H1 (cell line): ENCODE measurements around the gene SDHAF4.

ENCODE experiments used
- ATF3 ChIP-seq: IDR thresholded peaks from 2 replicates; pipeline ENCODE4 v1.6.1; 2011; ENCODE audit warnings: low read depth, mild to moderate bottlenecking, low read length; ENCODE audit not compliant: insufficient read depth
- CTCF ChIP-seq, 3 experiments: IDR thresholded peaks; 1 replicate in 2 of 3; 2 replicates in 1 of 3; pipeline versions ENCODE4 v1.5.1 to v1.6.1; 2011; ENCODE audit warnings: low read length in 3 of 3, mild to moderate bottlenecking in 3 of 3, inconsistent platforms in 2 of 3, low read depth in 1 of 3, moderate library complexity in 1 of 3; ENCODE audit not compliant: insufficient read depth in 1 of 3; ENCODE audit errors: control extremely low read depth in 1 of 3
- GABPA ChIP-seq: IDR thresholded peaks from 2 replicates; pipeline ENCODE4 v1.6.1; 2011; ENCODE audit warnings: mild to moderate bottlenecking, low read length, moderate library complexity, borderline replicate concordance; ENCODE audit not compliant: insufficient read depth
- HDAC2 ChIP-seq, 2 experiments: fragments of 300-600 bp in 1 of 2; sonication (generic) in 1 of 2; IDR thresholded peaks; 2 replicates each; pipeline ENCODE4 v1.6.1; 2011 to 2012; ENCODE audit warnings: low read depth in 2 of 2, low read length in 2 of 2, mild to moderate bottlenecking in 2 of 2, moderate library complexity in 2 of 2, borderline replicate concordance in 1 of 2, inconsistent platforms in 1 of 2
- KDM1A ChIP-seq: fragments of 200-600, 300-600 bp; sonication (generic); IDR thresholded peaks from 2 replicates; pipeline ENCODE4 v1.7.1; 2016; ENCODE audit warnings: mild to moderate bottlenecking, low read length, borderline replicate concordance
- POLR2A ChIP-seq, 2 experiments: IDR thresholded peaks; 1 replicate in 1 of 2; 2 replicates in 1 of 2; pipeline ENCODE4 v1.6.1; 2011; ENCODE audit warnings: low read depth in 2 of 2, low read length in 2 of 2, mild to moderate bottlenecking in 2 of 2; ENCODE audit errors: control extremely low read depth in 1 of 2
- POLR2AphosphoS5 ChIP-seq: IDR thresholded peaks from 2 replicates; pipeline ENCODE4 v1.6.1; 2011; ENCODE audit warnings: low read depth, low read length
- RFX5 ChIP-seq: IDR thresholded peaks from 2 replicates; pipeline ENCODE4 v1.6.1; 2011; ENCODE audit warnings: low read depth, low read length, improper control_type of control experiment, borderline replicate concordance
- SP4 ChIP-seq: IDR thresholded peaks from 2 replicates; pipeline ENCODE4 v1.6.1; 2012; ENCODE audit warnings: low read length, inconsistent platforms
- TAF1 ChIP-seq: IDR thresholded peaks from 2 replicates; pipeline ENCODE4 v1.6.1; 2011; ENCODE audit warnings: mild to moderate bottlenecking, low read depth, low read length
- TCF12 ChIP-seq: IDR thresholded peaks from 2 replicates; pipeline ENCODE4 v1.6.1; 2011; ENCODE audit warnings: low read depth, mild to moderate bottlenecking, low read length
- TEAD4 ChIP-seq: IDR thresholded peaks from 2 replicates; pipeline ENCODE4 v1.6.1; 2012; ENCODE audit warnings: low read depth, low read length, inconsistent platforms, mixed read lengths

GRCh38 chr6:70633870-70634269 lies 67.1 kb downstream of the SDHAF4 start:
- no peak for TF ChIP-seq RFX5
- TF ChIP-seq TAF1: no peak
- no peak for TF ChIP-seq POLR2A (IDR thresholded peaks at IDR 0.05; ENCODE audit: control extremely low read depth in 1 of 2, low read depth in 2 of 2, low read length in 2 of 2)
- no peak for TF ChIP-seq CTCF (IDR thresholded peaks at IDR 0.05; ENCODE audit: control extremely low read depth in 1 of 3, insufficient read depth in 1 of 3, low read depth in 1 of 3, low read length in 3 of 3)
- no peak for TF ChIP-seq ATF3
- TF ChIP-seq TCF12: no peak
- TF ChIP-seq TEAD4: no peak
- TF ChIP-seq SP4: no peak
- TF ChIP-seq HDAC2 (IDR thresholded peaks at IDR 0.05; ENCODE audit: borderline replicate concordance in 1 of 2, low read depth in 2 of 2, low read length in 2 of 2): no peak
- TF ChIP-seq KDM1A: no peak
- TF ChIP-seq POLR2AphosphoS5: no peak
- TF ChIP-seq GABPA: no peak
